HG03066 (cell line): ENCODE data around the gene KIF16B.

Experiments used
- ATAC-seq: cut with Tn5 transposase; IDR thresholded peaks from one replicate; pipeline ENCODE4 v1.9.1; 2021; ENCODE audit warnings: low read depth; ENCODE audit not compliant: unreplicated experiment

Gene KIF16B

DNA sequence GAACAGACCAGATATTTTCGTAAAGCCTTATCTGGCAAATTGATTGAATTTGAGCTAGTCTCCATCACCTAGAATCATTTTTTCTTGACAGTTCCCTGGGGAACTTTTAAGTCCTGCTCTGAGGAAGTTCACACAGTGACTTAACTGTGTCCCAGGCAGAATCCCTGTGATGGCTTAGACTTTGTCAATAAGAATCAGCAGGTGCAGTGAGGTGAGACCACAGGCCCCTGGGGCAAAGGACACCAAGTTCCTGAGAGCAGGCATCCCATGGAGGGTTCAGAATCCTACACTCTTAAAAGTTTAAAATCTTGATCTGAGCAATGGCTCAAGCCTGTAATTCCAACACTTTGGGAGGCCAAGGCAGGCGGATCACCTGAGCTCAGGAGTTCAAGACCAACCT is 13.0 kb downstream of the KIF16B start:
- no peak for ATAC-seq

- no peak for ATAC-seq
Observed at GRCh38 chr20:16556301-16556700, 16.9 kb downstream of the KIF16B start.

DNA sequence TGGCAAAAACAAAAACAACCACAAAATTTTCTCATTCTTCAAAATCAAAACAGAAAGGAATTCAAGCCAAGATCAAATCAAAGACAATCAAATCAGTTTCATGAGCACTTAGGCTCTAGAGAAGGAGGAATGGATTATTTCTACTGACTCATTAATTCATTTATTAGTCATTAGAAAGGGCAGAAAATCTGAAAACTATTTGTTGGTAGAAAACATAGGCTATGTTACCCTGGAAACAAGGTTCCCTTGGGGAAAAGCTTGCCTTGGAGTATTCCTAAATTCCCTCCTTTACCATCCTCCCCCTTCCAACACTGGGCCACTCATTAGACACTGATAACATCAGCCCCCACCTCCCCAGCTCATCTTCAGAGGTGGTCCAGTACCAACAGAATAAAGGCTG is 17.5 kb downstream of the KIF16B start:
- ATAC-seq = no peak

DNA sequence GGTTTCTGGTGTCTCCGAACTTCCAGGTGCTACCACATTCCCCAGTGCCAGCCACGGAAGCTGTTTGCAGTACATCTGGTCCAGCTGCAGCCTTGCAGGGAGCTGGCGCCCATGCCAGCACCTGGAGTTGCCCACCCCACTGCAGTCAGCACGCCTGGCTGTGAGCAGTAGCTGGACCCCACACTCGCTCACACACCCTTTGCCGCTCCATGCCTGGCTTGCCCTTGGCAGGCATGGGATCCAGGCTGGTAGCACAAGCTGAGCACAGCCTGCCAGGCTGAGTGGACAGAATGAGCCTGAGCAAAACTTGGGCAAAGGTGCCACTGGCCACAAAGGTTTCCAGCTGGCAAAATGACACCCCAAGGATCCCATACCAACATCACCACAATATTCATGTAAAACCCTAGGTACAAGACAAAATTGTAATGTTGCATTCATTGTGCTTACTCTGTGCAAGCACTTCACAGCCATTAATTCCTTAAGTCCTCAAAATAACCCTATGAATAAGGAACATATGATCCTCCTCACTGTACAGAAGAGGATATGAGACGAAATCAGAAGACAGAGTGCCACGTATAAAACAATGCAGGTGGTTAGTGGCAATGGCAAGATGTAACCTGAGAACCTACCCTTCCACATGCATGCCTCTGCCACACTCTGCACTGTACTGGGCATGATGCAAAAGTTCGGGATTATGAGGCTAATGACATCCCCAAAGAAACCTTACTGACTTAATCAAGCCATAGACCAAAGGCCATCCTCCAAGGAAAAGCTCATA is 18.3 kb downstream of the KIF16B start:
- no peak for ATAC-seq

GRCh38 chr20:16553684-16554083 is 19.6 kb downstream of the KIF16B start:
- no peak for ATAC-seq

- ATAC-seq = no peak
Observed at GRCh38 chr20:16553101-16553500, 20.1 kb downstream of the KIF16B start.

DNA sequence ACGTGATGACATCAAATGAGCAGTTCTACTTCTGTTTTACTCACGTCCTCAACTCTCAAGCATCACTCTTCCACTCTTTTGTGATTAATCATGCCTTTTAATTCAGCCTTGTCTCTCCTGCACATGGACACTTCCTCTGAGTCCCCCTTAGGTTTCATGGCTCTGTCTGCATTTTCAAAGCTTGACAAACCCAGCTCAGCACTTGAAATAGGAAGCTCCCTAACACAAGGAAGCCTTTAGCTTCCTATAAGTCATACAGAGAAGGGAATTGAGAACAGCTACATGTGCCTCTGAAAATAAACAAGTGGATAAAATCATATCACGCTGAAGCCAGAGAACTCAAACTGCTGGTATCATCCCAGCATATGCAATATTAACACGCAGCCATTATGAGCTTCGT is 21.2 kb downstream of the KIF16B start:
- ATAC-seq = no peak

GRCh38 chr20:16551607-16552006 is 21.6 kb downstream of the KIF16B start:
- no peak for ATAC-seq

GRCh38 chr20:16548068-16548672 is 25.1 kb downstream of the KIF16B start:
- no peak for ATAC-seq

DNA sequence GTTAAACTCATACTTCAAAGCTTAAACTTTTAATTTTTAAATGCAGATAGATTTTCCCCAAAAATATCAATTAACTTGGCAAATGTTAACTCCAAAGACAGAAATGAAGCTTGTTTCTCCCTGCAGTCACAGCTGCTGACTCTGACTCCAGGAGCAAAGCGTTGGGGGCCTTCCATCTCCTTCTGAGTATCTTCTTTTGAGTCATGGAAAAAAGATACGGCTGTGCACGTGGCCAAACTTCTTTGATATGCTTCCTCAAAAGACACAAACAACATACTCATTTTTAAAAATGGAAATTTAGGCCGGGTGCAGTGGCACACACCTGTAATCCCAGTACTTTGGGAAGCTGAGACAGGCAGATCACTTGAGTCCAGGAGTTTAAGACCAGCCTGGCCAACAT is 28.3 kb downstream of the KIF16B start:
- no peak for ATAC-seq

GRCh38 chr20:16542477-16542876 is 30.8 kb downstream of the KIF16B start:
- no peak for ATAC-seq

DNA sequence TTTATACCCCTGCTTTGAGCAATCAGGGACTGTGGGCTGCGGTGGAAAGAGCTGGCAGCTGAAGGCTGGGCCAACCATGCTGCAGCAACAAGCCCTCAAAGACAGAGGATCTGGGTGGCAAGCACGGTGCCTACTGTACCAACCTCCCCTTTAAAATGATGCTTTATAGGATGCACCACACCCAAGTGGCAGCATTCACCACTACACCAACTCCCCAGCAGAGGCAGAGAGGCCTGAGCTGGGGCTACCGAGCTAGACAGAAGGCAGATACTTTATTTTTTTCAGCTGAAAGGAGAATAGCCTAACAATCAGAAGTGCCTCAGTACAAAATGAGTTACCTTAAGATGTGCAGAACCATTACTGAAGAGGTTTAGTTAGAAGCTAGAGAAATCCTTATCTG is 31.4 kb downstream of the KIF16B start:
- ATAC-seq = no peak

DNA sequence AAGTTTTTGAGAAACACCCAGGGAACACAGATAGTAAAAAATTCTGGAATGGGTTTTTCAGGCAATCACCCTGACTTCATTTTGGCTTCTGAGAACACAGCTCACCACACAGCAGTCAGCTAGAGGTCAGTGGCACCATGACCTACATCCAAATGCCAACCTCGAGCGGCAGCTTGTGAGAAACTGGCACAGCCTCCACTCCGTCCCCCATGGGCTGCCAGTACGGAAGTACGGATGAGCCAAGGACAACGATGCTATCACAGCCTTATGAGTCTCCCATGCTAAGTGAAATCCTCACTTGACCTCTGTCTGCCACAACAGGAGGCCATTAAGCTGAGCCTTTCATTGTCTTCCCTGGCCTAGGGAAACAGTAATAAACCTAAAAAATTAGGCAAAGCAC is 32.0 kb downstream of the KIF16B start:
- no peak for ATAC-seq

GRCh38 chr20:16539280-16540021 is 33.8 kb downstream of the KIF16B start:
- ATAC-seq = no peak

- no peak for ATAC-seq
Observed at GRCh38 chr20:16538779-16539178, 34.5 kb downstream of the KIF16B start.

DNA sequence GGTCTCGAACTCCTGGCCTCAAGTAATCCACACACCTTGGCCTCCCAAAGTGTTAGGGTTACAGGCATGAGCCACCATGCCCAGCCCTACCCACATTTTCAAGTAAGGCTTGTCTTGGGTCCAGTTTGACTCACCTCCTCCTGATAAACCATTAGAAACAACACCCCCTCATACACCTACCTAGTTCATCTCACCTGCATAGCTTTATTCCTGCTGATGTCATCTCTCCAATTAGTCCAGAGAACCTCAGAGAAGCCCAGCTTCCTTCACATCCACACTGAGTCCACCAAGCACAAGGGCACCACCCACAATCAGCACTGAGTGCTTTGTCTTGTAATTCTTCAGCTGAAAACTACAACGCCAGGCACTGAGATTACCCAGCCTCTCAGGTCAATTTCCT is 35.3 kb downstream of the KIF16B start:
- ATAC-seq = no peak

DNA sequence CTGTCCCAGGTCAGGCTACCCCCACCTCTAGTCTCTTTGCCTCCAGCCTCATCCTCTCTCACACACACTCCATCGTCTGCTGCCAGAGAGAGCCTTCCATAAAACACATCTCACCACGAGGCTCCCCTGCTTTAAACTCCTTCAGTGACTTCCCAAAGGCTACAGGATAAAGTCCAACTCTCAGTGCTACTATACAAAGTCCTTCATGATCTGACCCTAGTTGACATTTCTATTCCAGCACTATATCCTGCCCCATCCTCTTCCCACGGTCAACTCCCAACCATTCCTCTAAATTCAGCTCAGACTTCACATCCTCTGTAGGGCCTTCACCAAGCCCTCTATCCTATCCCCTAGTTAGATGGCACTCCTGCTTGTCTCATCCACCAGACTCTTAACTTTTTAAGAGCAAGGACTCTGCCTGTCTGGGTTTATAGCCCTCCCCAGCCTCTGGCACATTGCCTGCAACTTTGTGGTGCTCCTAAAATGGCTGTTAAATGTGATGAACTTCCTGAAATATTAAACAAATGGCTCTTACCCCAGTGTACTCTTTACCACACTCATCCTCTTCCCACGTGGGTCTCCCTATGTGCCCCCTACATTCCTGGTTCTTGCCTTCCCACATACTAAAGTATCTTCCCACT is 36.1 kb downstream of the KIF16B start:
- no peak for ATAC-seq

DNA sequence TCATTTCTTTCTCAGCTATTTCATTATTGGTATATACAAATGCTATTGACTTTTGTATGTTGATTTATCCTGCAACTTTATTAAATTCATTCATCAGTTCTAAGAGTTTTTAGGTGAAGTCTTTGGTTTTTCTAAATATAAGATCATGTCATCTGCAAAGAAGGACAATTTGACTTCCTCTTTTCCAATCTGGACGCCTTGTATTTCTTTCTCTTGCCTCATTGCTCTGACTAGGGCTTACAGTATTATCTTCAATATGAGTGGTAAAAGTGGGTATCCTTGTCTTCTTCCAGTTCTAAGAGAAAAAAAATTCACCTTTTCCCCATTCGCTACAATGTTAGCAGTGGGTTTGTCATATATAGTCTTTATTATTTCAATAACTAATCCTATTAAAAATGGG is 38.0 kb downstream of the KIF16B start:
- ATAC-seq = no peak

DNA sequence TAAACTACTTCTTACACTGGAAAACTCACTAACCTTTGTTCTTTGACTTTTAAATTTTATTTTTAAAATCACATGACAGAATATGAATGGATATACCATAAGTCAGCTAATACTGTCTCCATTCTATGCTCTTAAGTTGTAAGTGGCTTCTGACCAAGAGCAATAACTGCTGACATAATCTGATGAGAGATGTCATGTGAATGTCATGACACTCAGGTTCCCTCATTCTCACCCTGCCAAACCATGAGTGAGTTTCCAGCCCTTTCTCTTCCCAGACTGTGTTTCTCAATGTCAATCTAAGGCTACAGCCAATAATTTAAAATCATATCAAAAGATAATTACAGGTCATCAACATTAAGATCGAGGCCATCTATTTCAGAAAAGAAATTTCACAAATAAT is 39.7 kb downstream of the KIF16B start:
- no peak for ATAC-seq

DNA sequence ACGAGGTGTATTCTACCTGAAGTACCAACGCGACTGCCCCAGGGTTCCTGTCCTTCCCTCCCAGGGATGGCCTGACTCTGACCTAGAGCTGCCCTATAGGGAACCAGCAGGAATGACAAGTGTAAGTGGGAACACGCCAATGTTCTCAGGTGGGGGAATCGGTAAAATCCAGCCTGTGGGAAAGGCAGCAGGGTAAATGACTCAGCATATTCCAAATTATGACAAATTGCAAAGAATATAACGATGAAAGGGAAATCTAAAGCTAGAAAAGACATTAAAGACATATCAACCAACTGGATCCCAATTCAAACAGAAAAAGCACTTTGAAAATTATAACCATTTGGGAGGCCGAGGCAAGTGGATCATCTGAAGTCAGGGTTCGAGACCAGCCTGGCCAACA is 41.8 kb downstream of the KIF16B start:
- ATAC-seq = no peak

DNA sequence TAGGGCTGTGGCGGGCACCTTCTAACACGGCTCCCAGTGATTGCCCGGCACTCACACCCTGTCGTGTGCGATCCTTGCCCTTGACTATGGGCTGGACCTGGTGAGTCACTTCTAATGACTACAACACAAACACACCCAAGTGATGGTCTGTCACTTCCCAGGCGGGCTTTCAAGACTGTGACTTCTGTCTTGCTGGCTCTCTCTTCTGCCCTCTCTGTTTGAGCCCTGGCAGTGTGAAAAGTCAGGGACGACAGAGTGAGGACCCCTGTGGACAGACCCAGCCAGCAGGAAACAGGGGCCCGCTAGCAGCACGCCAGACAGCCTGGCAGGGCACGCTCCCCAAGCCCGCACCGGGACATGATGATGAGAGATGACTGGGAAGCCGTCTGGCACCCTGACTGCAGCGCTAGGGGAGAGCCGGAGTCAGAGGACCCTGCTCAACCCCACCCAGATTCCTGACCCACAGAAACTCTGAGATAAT is 43.0 kb downstream of the KIF16B start:
- no peak for ATAC-seq
